H9 (cell line): ENCODE data around the gene ARHGAP15. TPM values are rescaled to one million over a fixed set of nuclear protein-coding genes. Genes with fewer than 3 reads are reported as not detected.

Experiments
- DNase-seq: peaks from one replicate; pipeline ENCODE4 v3.0.0-alpha.2; 2017
- H2AFZ ChIP-seq: one replicate; pipeline ENCODE4 v1.6.1; 2013; ENCODE audit warnings: mild to moderate bottlenecking, low read length, control low read depth, moderate library complexity
- H2AK5ac ChIP-seq: 2 replicates; pipeline ENCODE4 v1.6.1; 2013; ENCODE audit warnings: low read length, control low read depth, mixed read lengths; ENCODE audit not compliant: insufficient read length
- H2BK120ac ChIP-seq: one replicate; pipeline ENCODE4 v1.6.1; 2013; ENCODE audit warnings: low read depth, mild to moderate bottlenecking, low read length, control low read depth, inconsistent platforms; ENCODE audit not compliant: poor library complexity, severe bottlenecking
- H2BK12ac ChIP-seq: 2 replicates; pipeline ENCODE4 v1.6.1; 2013; ENCODE audit warnings: low read length, control low read depth, mixed read lengths, low read depth; ENCODE audit not compliant: insufficient read length
- H2BK15ac ChIP-seq: 2 replicates; pipeline ENCODE4 v1.6.1; 2013; ENCODE audit warnings: low read depth, low read length, control low read depth
- H2BK20ac ChIP-seq: one replicate; pipeline ENCODE4 v1.6.1; 2013; ENCODE audit warnings: low read depth, mild to moderate bottlenecking, low read length, control low read depth, inconsistent platforms; ENCODE audit not compliant: poor library complexity, severe bottlenecking
- H2BK5ac ChIP-seq: 2 replicates; pipeline ENCODE4 v1.6.1; 2013; ENCODE audit warnings: low read length, control low read depth, mixed read lengths; ENCODE audit not compliant: insufficient read length
- H3K14ac ChIP-seq: 2 replicates; pipeline ENCODE4 v1.6.1; 2013; ENCODE audit warnings: low read length, control low read depth; ENCODE audit not compliant: insufficient read depth
- H3K18ac ChIP-seq: 2 replicates; pipeline ENCODE4 v1.6.1; 2013; ENCODE audit warnings: low read depth, mild to moderate bottlenecking, mixed read lengths, low read length, control low read depth; ENCODE audit not compliant: insufficient read length
- H3K23ac ChIP-seq: 2 replicates; pipeline ENCODE4 v1.6.1; 2013; ENCODE audit warnings: low read length, control low read depth, mixed read lengths, low read depth; ENCODE audit not compliant: insufficient read length
- H3K23me2 ChIP-seq: 2 replicates; pipeline ENCODE4 v1.6.1; 2013; ENCODE audit warnings: low read depth, mild to moderate bottlenecking, mixed read lengths, low read length, control low read depth; ENCODE audit not compliant: insufficient read length, poor library complexity, severe bottlenecking
- H3K27ac ChIP-seq: 2 replicates; pipeline ENCODE4 v1.5.1; 2013; ENCODE audit warnings: low read length, control low read depth, mixed read lengths, low read depth; ENCODE audit not compliant: insufficient read length
- H3K27me3 ChIP-seq: 2 replicates; pipeline ENCODE4 v1.6.1; 2013; ENCODE audit warnings: low read length, control low read depth, inconsistent platforms; ENCODE audit not compliant: insufficient read depth
- H3K4ac ChIP-seq: 2 replicates; pipeline ENCODE4 v1.6.1; 2013; ENCODE audit warnings: low read depth, mild to moderate bottlenecking, control low read depth, inconsistent platforms, low read length, moderate library complexity
- H3K4me1 ChIP-seq: 2 replicates; pipeline ENCODE4 v1.6.1; 2013; ENCODE audit warnings: low read length, control low read depth, inconsistent platforms; ENCODE audit not compliant: insufficient read depth
- H3K4me2 ChIP-seq: 2 replicates; pipeline ENCODE4 v1.6.1; 2013; ENCODE audit warnings: low read length, control low read depth, mixed read lengths; ENCODE audit not compliant: insufficient read length, insufficient read depth
- H3K56ac ChIP-seq: 2 replicates; pipeline ENCODE4 v1.6.1; 2013; ENCODE audit warnings: low read depth, mild to moderate bottlenecking, mixed read lengths, low read length, control low read depth; ENCODE audit not compliant: insufficient read length
- H3K79me1 ChIP-seq: 2 replicates; pipeline ENCODE4 v1.6.1; 2013; ENCODE audit warnings: low read depth, mild to moderate bottlenecking, moderate library complexity, low read length, control low read depth, inconsistent platforms; ENCODE audit not compliant: insufficient read depth, poor library complexity, severe bottlenecking
- H3K79me2 ChIP-seq: 2 replicates; pipeline ENCODE4 v1.6.1; 2013; ENCODE audit warnings: low read length, control low read depth, inconsistent platforms; ENCODE audit not compliant: insufficient read depth
- H3K9ac ChIP-seq: 2 replicates; pipeline ENCODE4 v1.6.1; 2013; ENCODE audit warnings: low read length, control low read depth, mixed read lengths; ENCODE audit not compliant: insufficient read length; ENCODE audit errors: extremely low read depth
- H3K9me3 ChIP-seq: one replicate; pipeline ENCODE4 v1.6.1; 2013; ENCODE audit warnings: low read depth, low read length, inconsistent platforms; ENCODE audit not compliant: control insufficient read depth
- H3T11ph ChIP-seq: one replicate; pipeline ENCODE4 v1.6.1; 2013; ENCODE audit warnings: mild to moderate bottlenecking, low read length, control low read depth, inconsistent platforms
- H4K20me1 ChIP-seq: one replicate; pipeline ENCODE4 v1.6.1; 2013; ENCODE audit not compliant: control insufficient read depth, insufficient read length, insufficient read depth
- H4K5ac ChIP-seq: 2 replicates; pipeline ENCODE4 v1.6.1; 2013; ENCODE audit warnings: low read depth, mild to moderate bottlenecking, mixed read lengths, low read length, control low read depth; ENCODE audit not compliant: insufficient read length
- H4K8ac ChIP-seq: replicated peaks from 2 replicates; pipeline ENCODE4 v1.6.1; 2013; ENCODE audit warnings: low read length, control low read depth, mixed read lengths, low read depth; ENCODE audit not compliant: insufficient read length
- H4K91ac ChIP-seq: 2 replicates; pipeline ENCODE4 v1.6.1; 2013; ENCODE audit warnings: low read depth, mild to moderate bottlenecking, moderate library complexity, mixed read lengths, low read length, control low read depth; ENCODE audit not compliant: insufficient read length
- H3K27ac Mint-ChIP-seq, 3 experiments: 2 replicates in 2 of 3; 3 replicates in 1 of 3; pipeline ENCODE4 v1.8.0; 2020 to 2021; ENCODE audit warnings: mixed read lengths in 3 of 3, mild to moderate bottlenecking in 1 of 3, moderate library complexity in 1 of 3
- H3K27me3 Mint-ChIP-seq: 2 replicates; pipeline ENCODE4 v1.8.0; 2021; ENCODE audit warnings: low read depth, mild to moderate bottlenecking, moderate library complexity, mixed read lengths
- H3K36me3 Mint-ChIP-seq, 3 experiments: 2 replicates in 2 of 3; 3 replicates in 1 of 3; pipeline ENCODE4 v1.8.0; 2020 to 2021; ENCODE audit warnings: low read depth in 3 of 3, mixed read lengths in 3 of 3; ENCODE audit not compliant: insufficient read depth in 1 of 3
- H3K4me1 Mint-ChIP-seq, 2 experiments: 2 replicates each; pipeline ENCODE4 v1.8.0; 2020; ENCODE audit warnings: mixed read lengths in 2 of 2
- H3K4me3 Mint-ChIP-seq, 2 experiments: 2 replicates in 1 of 2; 3 replicates in 1 of 2; pipeline ENCODE4 v1.8.0; 2020 to 2021; ENCODE audit warnings: mild to moderate bottlenecking in 2 of 2, mixed read lengths in 2 of 2, moderate library complexity in 1 of 2
- H3K9me3 Mint-ChIP-seq, 2 experiments: 2 replicates in 1 of 2; 3 replicates in 1 of 2; pipeline ENCODE4 v1.8.0; 2020; ENCODE audit warnings: mild to moderate bottlenecking in 2 of 2, mixed read lengths in 2 of 2, moderate library complexity in 1 of 2
- WGBS: extraction: QIAGEN DNeasy Blood & Tissue Kit; methylation state at CpG from one replicate; pipeline ENCODE4 v1.1.7; 2013; ENCODE audit warnings: missing lambda C conversion rate, low lambda C conversion rate, mixed read lengths; ENCODE audit not compliant: insufficient read length; ENCODE audit errors: extremely low coverage; 5-methylcytosine and 5-hydroxymethylcytosine counted together
- total RNA-seq: library from RNA; stranded (reverse); gene quantifications from 2 replicates; pipeline ENCODE4 v1.2.1, GENCODE V29; 2021
- TF ChIP-seq, protein P1 (sequence below): fragments of 200-600 bp; sonication (generic); conservative IDR thresholded peaks from 3 replicates; pipeline ENCODE4 v1.8.0; 2021; ENCODE audit warnings: antibody characterized with exemption, mild to moderate bottlenecking

The ARHGAP15 gene
- total RNA-seq, 1 experiment from 2014 or later = not detected

DNA sequence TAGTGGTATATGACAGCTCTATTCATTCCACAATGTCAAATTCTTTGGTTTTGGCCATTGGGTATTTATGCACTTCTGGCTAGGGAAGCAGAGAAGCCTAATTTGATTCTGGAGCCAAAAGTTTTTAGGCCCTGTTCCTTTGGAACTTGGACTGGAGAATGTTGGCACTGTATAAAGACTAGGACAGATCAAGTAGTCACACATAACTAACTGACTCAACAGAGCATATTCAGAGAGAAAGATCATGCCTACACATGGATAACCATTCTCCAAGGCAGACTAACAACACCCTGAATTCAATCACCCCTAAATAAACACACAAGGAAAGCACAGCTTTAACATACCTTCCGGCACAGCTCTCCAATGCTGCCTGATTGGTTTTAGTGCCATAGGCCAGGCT is 62.9 kb downstream of the ARHGAP15 start:
- Histone ChIP-seq H3K27me3 (no peaks in the 10 kb centered on the region), H2BK120ac (no peak overlapping the region), H3K4me1 (no peaks in the 10 kb centered on the region), H3K18ac (no peak overlapping the region), H2BK5ac (no peak overlapping the region), H3T11ph (no peak overlapping the region), H3K4me2 (no peak overlapping the region), H2BK12ac (no peak overlapping the region), H3K23me2 (no peaks in the 10 kb centered on the region), H3K56ac (no peak overlapping the region), H3K23ac (no peak overlapping the region), H3K79me1 (no peaks in the 10 kb centered on the region), H2BK20ac (no peak overlapping the region), H2AFZ (no peak overlapping the region), H2AK5ac (no peak overlapping the region), H4K91ac (no peak overlapping the region), H4K5ac (no peak overlapping the region), H3K9ac (no peak overlapping the region), H3K14ac (no peak overlapping the region), H4K20me1 (no peaks in the 10 kb centered on the region), H3K9me3 (no peaks in the 10 kb centered on the region), H3K4ac (no peak overlapping the region), H3K79me2 (no peaks in the 10 kb centered on the region), H4K8ac (no peak overlapping the region), H2BK15ac (no peak overlapping the region), H3K27ac (no peak overlapping the region)
- Mint-ChIP-seq H3K4me1 (no peaks in the 10 kb centered on the region), H3K4me3 (no peak overlapping the region), H3K9me3 (no peaks in the 10 kb centered on the region), H3K36me3 (no peaks in the 10 kb centered on the region), H3K27ac (no peak overlapping the region; a peak in 1 of 7 replicates), H3K27me3 (no peaks in the 10 kb centered on the region)
- TF ChIP-seq, protein P1, sequence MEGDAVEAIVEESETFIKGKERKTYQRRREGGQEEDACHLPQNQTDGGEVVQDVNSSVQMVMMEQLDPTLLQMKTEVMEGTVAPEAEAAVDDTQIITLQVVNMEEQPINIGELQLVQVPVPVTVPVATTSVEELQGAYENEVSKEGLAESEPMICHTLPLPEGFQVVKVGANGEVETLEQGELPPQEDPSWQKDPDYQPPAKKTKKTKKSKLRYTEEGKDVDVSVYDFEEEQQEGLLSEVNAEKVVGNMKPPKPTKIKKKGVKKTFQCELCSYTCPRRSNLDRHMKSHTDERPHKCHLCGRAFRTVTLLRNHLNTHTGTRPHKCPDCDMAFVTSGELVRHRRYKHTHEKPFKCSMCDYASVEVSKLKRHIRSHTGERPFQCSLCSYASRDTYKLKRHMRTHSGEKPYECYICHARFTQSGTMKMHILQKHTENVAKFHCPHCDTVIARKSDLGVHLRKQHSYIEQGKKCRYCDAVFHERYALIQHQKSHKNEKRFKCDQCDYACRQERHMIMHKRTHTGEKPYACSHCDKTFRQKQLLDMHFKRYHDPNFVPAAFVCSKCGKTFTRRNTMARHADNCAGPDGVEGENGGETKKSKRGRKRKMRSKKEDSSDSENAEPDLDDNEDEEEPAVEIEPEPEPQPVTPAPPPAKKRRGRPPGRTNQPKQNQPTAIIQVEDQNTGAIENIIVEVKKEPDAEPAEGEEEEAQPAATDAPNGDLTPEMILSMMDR = no peak
- DNase-seq = no peak
- no CpG with 5 or more reads among the region's 1 CpG for WGBS
